ENCODE measurements around the gene FAM131B. TPM values are rescaled to one million over a fixed set of nuclear protein-coding genes. Genes with fewer than 3 reads are reported as not detected.

The FAM131B gene
- total and polyA plus RNA-seq, 11 donors, result 0.15 to 0.79 (median 0.40) TPM

DNA sequence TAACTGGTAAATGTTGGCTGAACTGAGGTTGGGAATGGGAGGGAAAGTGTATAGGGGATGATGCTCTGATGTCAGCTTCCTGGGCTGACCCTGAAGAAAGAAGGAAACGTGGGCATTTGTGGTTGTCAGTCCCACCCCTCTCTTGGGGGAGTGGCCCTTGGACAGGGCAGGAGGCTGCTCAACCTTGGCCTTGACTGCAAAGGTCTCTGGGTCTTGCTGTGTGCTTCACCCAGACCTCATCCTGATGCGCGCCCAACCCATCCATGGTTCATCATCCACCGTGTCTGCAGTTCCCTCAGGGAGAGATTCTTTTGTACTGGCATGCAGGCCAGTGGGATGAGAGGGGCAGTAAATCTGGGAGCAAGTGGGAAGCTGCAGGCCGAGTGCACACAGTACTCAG, 13.9 kb upstream of the FAM131B start:
- WGBS, 4 donors, result 75 to 87% (median 81%) methylated on average over 5 of the region's 5 CpGs
- ATAC-seq (no peak), DNase-seq (no peak)
- H3K9me3 ChIP-seq, result no peaks in the 10 kb centered on the region
- intact Hi-C loops (cut with DNase I), result loop anchor here in 4 of 10 donors (5.0 to 10.0 kb wide), 3 partner anchors 41 to 134 kb away; partner anchors contain the start of gene GSTK1 (in 1 of the 4)
- no peaks in the 10 kb centered on the region for H3K27me3 ChIP-seq
- no peaks in the 10 kb centered on the region for H3K36me3 ChIP-seq
- peaks cover 0 to 84% (median 11%) of the 10 kb centered on the region in 12 donors for H3K4me1 ChIP-seq
- peak overlapping the region in 2 of 12 donors; percentile 35 to 91 for H3K27ac ChIP-seq
- H3K4me3 ChIP-seq, result no peak overlapping the region
- TF ChIP-seq POLR2A (IDR thresholded peaks at IDR 0.05), result no peak

GRCh38 chr7:143375298-143376034, 13.0 kb upstream of the FAM131B start:
- DNase-seq (peak in 1 of 5 donors; percentile 38), ATAC-seq (peak in 2 of 4 donors; percentile 22 to 34)
- Histone ChIP-seq H3K36me3 (no peaks in the 10 kb centered on the region), H3K27ac (peak overlapping the region in 1 of 12 donors; percentile 91), H3K27me3 (no peaks in the 10 kb centered on the region), H3K9me3 (no peaks in the 10 kb centered on the region), H3K4me1 (peaks cover 0 to 84% (median 11%) of the 10 kb centered on the region in 12 donors), H3K4me3 (no peak overlapping the region)
- WGBS, 4 donors, result 81 to 87% (median 85%) methylated on average over 7 of the region's 7 CpGs
- intact Hi-C loops (cut with DNase I), result loop anchor here in 4 of 10 donors (5.0 to 10.0 kb wide), 3 partner anchors 42 to 133 kb away; partner anchors contain the start of gene GSTK1 (in 1 of the 4)
- TF ChIP-seq POLR2A (IDR thresholded peaks at IDR 0.05) (no peak), CTCF (IDR thresholded peaks at IDR 0.05) (no peak)

DNA sequence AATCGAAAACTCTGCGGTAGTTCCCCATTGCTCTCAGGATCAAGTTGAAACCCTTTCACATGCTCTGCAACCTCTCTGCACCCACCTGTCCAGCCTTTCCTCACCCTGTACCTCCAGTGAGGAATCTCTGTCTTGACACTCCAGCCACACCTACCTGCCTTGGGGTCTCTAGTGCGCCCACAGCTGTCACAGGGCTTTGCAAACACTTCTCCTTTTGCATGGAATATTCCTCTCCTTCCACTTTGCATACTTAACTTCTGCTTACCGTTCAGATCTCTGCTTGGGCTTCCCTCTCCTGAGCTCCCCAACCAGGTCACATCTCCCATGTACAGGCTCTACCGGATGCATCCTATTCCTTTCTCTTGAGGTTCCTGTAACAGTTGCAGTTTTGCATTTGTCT, 12.0 kb upstream of the FAM131B start:
- H3K4me3 ChIP-seq, result no peak overlapping the region
- peaks cover 0 to 79% (median 5%) of the 10 kb centered on the region in 12 donors for H3K4me1 ChIP-seq
- ATAC-seq (peak in 2 of 4 donors; percentile 14 to 20), DNase-seq (no peak)
- no peaks in the 10 kb centered on the region for H3K9me3 ChIP-seq
- no peaks in the 10 kb centered on the region for H3K27me3 ChIP-seq
- intact Hi-C loops (cut with DNase I), result loop anchor here in 1 of 10 donors (10.0 kb wide), 1 partner anchor 110 kb away; the partner anchor contains the start of gene GSTK1
- no peaks in the 10 kb centered on the region for H3K36me3 ChIP-seq
- no peak for TF ChIP-seq POLR2A (IDR thresholded peaks at IDR 0.05)
- TF ChIP-seq CTCF (IDR thresholded peaks at IDR 0.05), result no peak
- WGBS, 4 donors, result 77 to 88% (median 82%) methylated on average over 5 of the region's 5 CpGs
- H3K27ac ChIP-seq, result peak overlapping the region in 1 of 12 donors; percentile 91

DNA sequence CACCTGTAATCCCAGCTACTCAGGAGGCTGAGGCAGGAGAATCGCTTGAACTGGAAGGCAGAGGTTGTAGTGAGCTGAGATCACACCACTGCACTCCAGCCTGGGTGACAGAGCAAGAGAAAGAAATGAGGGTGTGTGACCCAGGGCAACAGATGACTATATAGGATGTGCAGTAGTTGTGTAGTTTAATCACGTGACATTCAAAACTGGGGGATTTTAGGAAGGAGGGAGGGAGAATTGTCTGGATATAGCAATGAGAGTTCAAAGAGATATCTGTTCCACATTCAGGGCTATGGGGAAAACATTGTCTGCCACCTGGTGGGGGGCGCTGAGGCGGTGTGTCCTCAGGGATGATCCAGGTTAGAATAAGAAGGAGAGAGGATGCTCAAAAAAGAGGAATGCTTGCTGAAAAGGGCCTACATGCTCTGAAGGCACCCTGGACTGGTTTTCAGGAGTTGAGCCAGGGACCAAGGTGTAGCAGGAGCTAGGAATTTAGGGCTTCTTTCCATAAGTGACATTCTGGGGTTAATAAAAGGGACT, 10.8 kb upstream of the FAM131B start:
- Histone ChIP-seq H3K4me3 (no peak overlapping the region), H3K9me3 (no peaks in the 10 kb centered on the region), H3K4me1 (peaks cover 0 to 67% (median 0%) of the 10 kb centered on the region in 12 donors), H3K27me3 (no peaks in the 10 kb centered on the region), H3K27ac (no peak overlapping the region), H3K36me3 (no peaks in the 10 kb centered on the region)
- TF ChIP-seq POLR2A (IDR thresholded peaks at IDR 0.05) (no peak), CTCF (IDR thresholded peaks at IDR 0.05) (no peak)
- WGBS, 4 donors, result 88 to 92% (median 89%) methylated on average over 4 of the region's 4 CpGs
- DNase-seq, result no peak
- intact Hi-C loops (cut with DNase I), result loop anchor here in 1 of 10 donors (10.0 kb wide), 1 partner anchor 109 kb away; the partner anchor contains the start of gene GSTK1
- no peak for ATAC-seq

Measured in heart left ventricle (tissue), 16 donors.